Measurements from ENCODE around the gene KCNJ6.

The KCNJ6 gene

DNA sequence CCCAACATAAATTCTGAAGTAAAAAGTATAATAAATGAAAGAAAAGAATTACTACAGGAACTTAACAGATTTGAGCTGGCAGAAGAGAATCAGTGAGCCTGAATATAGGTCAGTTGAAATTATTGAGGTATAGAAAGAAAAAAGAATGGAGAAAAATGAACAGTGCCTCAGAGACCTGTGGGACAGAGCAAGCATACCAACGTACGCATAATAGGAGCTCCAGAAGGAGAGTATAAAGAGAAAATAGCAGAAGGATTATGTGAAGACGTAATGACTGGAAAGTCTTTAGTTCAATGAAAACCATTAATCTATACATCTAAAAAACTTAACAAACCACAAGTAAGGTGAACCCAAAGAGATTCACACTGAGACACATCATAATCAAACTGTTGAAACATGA lies 287.9 kb downstream of the KCNJ6 start:
- Histone ChIP-seq H3K4me1 (ENCODE audit: insufficient read depth, low read length, severe bottlenecking) (no peaks in the 10 kb centered on the region), H3K27ac (ENCODE audit: low read depth, low read length, poor library complexity, severe bottlenecking) (no peak overlapping the region), H4K20me1 (ENCODE audit: insufficient read depth, low read length) (no peaks in the 10 kb centered on the region), H3K4me3 (ENCODE audit: low read depth, low read length, poor library complexity, severe bottlenecking) (no peak overlapping the region), H3K79me2 (ENCODE audit: insufficient read depth, low read length) (no peaks in the 10 kb centered on the region), H3K4me2 (ENCODE audit: low read length) (no peak overlapping the region), H3K9me3 (ENCODE audit: low read length) (no peaks in the 10 kb centered on the region), H3K36me3 (ENCODE audit: insufficient read depth, low read length) (no peaks in the 10 kb centered on the region), H3K9me2 (ENCODE audit: low read depth, low read length) (no peaks in the 10 kb centered on the region), H3K9ac (ENCODE audit: low read length) (no peak overlapping the region), H3K27me3 (ENCODE audit: insufficient read depth, low read length) (no peaks in the 10 kb centered on the region), H2AFZ (ENCODE audit: low read length) (no peak overlapping the region), H3F3A (ENCODE audit: insufficient read depth, low read length) (no peaks in the 10 kb centered on the region)
- TF ChIP-seq, protein P1, sequence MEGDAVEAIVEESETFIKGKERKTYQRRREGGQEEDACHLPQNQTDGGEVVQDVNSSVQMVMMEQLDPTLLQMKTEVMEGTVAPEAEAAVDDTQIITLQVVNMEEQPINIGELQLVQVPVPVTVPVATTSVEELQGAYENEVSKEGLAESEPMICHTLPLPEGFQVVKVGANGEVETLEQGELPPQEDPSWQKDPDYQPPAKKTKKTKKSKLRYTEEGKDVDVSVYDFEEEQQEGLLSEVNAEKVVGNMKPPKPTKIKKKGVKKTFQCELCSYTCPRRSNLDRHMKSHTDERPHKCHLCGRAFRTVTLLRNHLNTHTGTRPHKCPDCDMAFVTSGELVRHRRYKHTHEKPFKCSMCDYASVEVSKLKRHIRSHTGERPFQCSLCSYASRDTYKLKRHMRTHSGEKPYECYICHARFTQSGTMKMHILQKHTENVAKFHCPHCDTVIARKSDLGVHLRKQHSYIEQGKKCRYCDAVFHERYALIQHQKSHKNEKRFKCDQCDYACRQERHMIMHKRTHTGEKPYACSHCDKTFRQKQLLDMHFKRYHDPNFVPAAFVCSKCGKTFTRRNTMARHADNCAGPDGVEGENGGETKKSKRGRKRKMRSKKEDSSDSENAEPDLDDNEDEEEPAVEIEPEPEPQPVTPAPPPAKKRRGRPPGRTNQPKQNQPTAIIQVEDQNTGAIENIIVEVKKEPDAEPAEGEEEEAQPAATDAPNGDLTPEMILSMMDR (IDR thresholded peaks at IDR 0.05; ENCODE audit: low read length): no peak
- TF ChIP-seq EZH2 (IDR thresholded peaks at IDR 0.05; ENCODE audit: borderline replicate concordance, low read length): no peak

DNA sequence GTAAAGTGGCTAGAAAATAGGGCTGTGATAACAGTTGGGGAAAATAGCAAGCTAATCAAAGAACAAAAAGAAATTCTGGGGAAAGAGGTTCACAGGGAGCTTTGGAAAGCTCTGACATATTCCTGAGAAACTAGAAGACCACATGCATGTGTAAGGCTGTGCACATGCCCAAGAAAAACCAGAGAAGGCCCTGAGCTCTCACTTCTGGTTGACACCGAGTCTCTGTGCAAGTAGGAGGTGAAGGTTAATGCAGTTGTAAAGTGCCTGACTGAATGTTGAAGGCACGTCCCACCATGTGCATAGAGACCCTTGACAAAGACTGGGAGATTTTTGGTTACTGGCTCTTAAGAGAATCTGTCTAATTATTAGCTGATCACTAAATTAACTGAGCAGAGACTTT lies 288.7 kb downstream of the KCNJ6 start:
- H3K4me1 ChIP-seq (ENCODE audit: insufficient read depth, low read length, severe bottlenecking): no peaks in the 10 kb centered on the region
- no peaks in the 10 kb centered on the region for H4K20me1 ChIP-seq (ENCODE audit: insufficient read depth, low read length)
- H3K4me2 ChIP-seq (ENCODE audit: low read length): no peak overlapping the region
- H3K27ac ChIP-seq (ENCODE audit: low read depth, low read length, poor library complexity, severe bottlenecking): no peak overlapping the region
- no peak for TF ChIP-seq EZH2 (IDR thresholded peaks at IDR 0.05; ENCODE audit: borderline replicate concordance, low read length)
- TF ChIP-seq, protein P1 (IDR thresholded peaks at IDR 0.05; ENCODE audit: low read length): no peak
- H2AFZ ChIP-seq (ENCODE audit: low read length): no peak overlapping the region
- H3K9ac ChIP-seq (ENCODE audit: low read length): no peak overlapping the region
- H3K9me3 ChIP-seq (ENCODE audit: low read length): no peaks in the 10 kb centered on the region
- H3K27me3 ChIP-seq (ENCODE audit: insufficient read depth, low read length): no peaks in the 10 kb centered on the region
- H3K36me3 ChIP-seq (ENCODE audit: insufficient read depth, low read length): no peaks in the 10 kb centered on the region
- H3F3A ChIP-seq (ENCODE audit: insufficient read depth, low read length): no peaks in the 10 kb centered on the region
- no peaks in the 10 kb centered on the region for H3K79me2 ChIP-seq (ENCODE audit: insufficient read depth, low read length)
- H3K4me3 ChIP-seq (ENCODE audit: low read depth, low read length, poor library complexity, severe bottlenecking): no peak overlapping the region
- H3K9me2 ChIP-seq (ENCODE audit: low read depth, low read length): no peaks in the 10 kb centered on the region

DNA sequence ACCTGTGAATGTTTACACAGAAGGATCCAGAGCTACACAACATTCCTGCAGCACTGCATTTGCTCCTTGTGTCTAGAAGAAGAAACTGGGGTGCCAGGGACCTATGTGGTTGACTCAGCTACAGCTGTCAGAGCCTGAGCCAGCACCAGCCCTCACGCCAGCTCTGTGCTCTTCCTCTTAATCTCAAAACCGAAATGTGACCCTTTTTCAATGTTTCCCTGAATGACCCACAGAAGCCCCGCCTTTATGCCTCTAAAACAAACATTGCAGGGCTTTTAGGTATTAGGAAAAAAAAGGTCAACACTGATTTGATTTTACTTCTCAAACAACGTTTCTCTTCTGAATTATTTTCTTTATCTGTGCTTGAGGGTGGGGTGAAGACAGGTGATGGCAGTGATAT lies 289.2 kb downstream of the KCNJ6 start:
- H3K36me3 ChIP-seq (ENCODE audit: insufficient read depth, low read length): no peaks in the 10 kb centered on the region
- H3K9ac ChIP-seq (ENCODE audit: low read length): no peak overlapping the region
- no peak overlapping the region for H3K27ac ChIP-seq (ENCODE audit: low read depth, low read length, poor library complexity, severe bottlenecking)
- no peak for TF ChIP-seq EZH2 (IDR thresholded peaks at IDR 0.05; ENCODE audit: borderline replicate concordance, low read length)
- TF ChIP-seq, protein P1 (IDR thresholded peaks at IDR 0.05; ENCODE audit: low read length): no peak
- H3K9me3 ChIP-seq (ENCODE audit: low read length): no peaks in the 10 kb centered on the region
- H3K27me3 ChIP-seq (ENCODE audit: insufficient read depth, low read length): no peaks in the 10 kb centered on the region
- no peak overlapping the region for H3K4me2 ChIP-seq (ENCODE audit: low read length)
- H2AFZ ChIP-seq (ENCODE audit: low read length): no peak overlapping the region
- H3K9me2 ChIP-seq (ENCODE audit: low read depth, low read length): no peaks in the 10 kb centered on the region
- no peaks in the 10 kb centered on the region for H3F3A ChIP-seq (ENCODE audit: insufficient read depth, low read length)
- H3K4me3 ChIP-seq (ENCODE audit: low read depth, low read length, poor library complexity, severe bottlenecking): no peak overlapping the region
- no peaks in the 10 kb centered on the region for H4K20me1 ChIP-seq (ENCODE audit: insufficient read depth, low read length)
- H3K79me2 ChIP-seq (ENCODE audit: insufficient read depth, low read length): no peaks in the 10 kb centered on the region
- H3K4me1 ChIP-seq (ENCODE audit: insufficient read depth, low read length, severe bottlenecking): no peaks in the 10 kb centered on the region
